ENCODE measurements around the gene CTBP1. TPM values are rescaled to one million over a fixed set of nuclear protein-coding genes. Genes with fewer than 3 reads are reported as not detected.

CTBP1 gene
- total and polyA plus RNA-seq, 2 donors (not counting 1 experiment from before 2014, with no cell fraction given) = 212 to 343 TPM

- ATAC-seq (ENCODE audit: low read depth) (no peak), DNase-seq (no peak)
- H3K9ac ChIP-seq (ENCODE audit: low read length) = no peak overlapping the region
- H4K20me1 ChIP-seq (ENCODE audit: control insufficient read depth, insufficient read depth, low read length, poor library complexity, severe bottlenecking) = no peaks in the 10 kb centered on the region
- H3K4me2 ChIP-seq (replicated peaks; ENCODE audit: low read depth, low read length, poor library complexity, severe bottlenecking) = peak overlapping the region; percentile 17
- peaks cover 44% of the 10 kb centered on the region for H3K4me1 Mint-ChIP-seq
- H3K27me3 ChIP-seq (replicated peaks in 1 of 4; ENCODE audit: control extremely low read depth in 1 of 4, control insufficient read depth in 3 of 4, insufficient read depth in 4 of 4, low read length in 3 of 4) = peaks cover 0 to 4% (median 0%) of the 10 kb centered on the region in 4 experiments
- H2AFZ ChIP-seq (ENCODE audit: insufficient read depth, low read depth, low read length, poor library complexity, severe bottlenecking) = no peak overlapping the region
- H3K4me3 ChIP-seq (ENCODE audit: control extremely low read depth in 1 of 5, extremely low read depth in 1 of 5, insufficient read depth in 1 of 5, low read depth in 2 of 5, low read length in 4 of 5) = no peak overlapping the region
- peaks cover 32 to 54% of the 10 kb centered on the region in 2 donors for H3K4me1 ChIP-seq (ENCODE audit: control insufficient read depth in 2 of 2, insufficient read depth in 2 of 2, low read length in 2 of 2)
- no peak overlapping the region for H3K27ac ChIP-seq (ENCODE audit: low read length in 2 of 2)
- peak overlapping the region; percentile 21 for H3K4me3 Mint-ChIP-seq
- H3K9me3 Mint-ChIP-seq (ENCODE audit: insufficient read depth) = no peaks in the 10 kb centered on the region
- TF ChIP-seq CTCF (IDR thresholded peaks at IDR 0.05) = no peak
- no peak for TF ChIP-seq EZH2 (IDR thresholded peaks at IDR 0.05; ENCODE audit: borderline replicate concordance, insufficient read depth, low read depth, low read length, poor library complexity, severe bottlenecking)
- intact Hi-C loops (cut with micrococcal nuclease) = no loop called here
- ChIA-PET POLR2A (no interaction called here), CTCF (interaction anchor here (0.8 to 2.0 kb wide), 7 partner anchors 12 to 74 kb away, joined by 3 to 6 read pairs (median 4); no protein-coding TSS in a partner anchor)
- no peaks in the 10 kb centered on the region for H3K79me2 ChIP-seq (ENCODE audit: control insufficient read depth, insufficient read depth, low read length)
- H3K9me3 ChIP-seq (ENCODE audit: control extremely low read depth in 1 of 3, control insufficient read depth in 2 of 3, insufficient read depth in 1 of 3, low read length in 2 of 3) = peaks cover 0 to 14% (median 3%) of the 10 kb centered on the region in 3 donors
- WGBS (ENCODE audit: insufficient coverage) = 95% methylated on average over 21 of the region's 21 CpGs
- H3K27me3 Mint-ChIP-seq = no peaks in the 10 kb centered on the region
- no peak overlapping the region for H3K27ac Mint-ChIP-seq
- H3K36me3 ChIP-seq (replicated peaks in 1 of 2; ENCODE audit: control extremely low read depth in 1 of 2, control insufficient read depth in 1 of 2, extremely low read depth in 1 of 2, insufficient read depth in 2 of 2, low read length in 1 of 2) = no peaks in the 10 kb centered on the region
Observed at GRCh38 chr4:1204286-1204827, 44.6 kb downstream of the CTBP1 start.

- Histone ChIP-seq H3K27me3 (replicated peaks in 1 of 4; ENCODE audit: control extremely low read depth in 1 of 4, control insufficient read depth in 3 of 4, insufficient read depth in 4 of 4, low read length in 3 of 4) (peaks cover 0 to 4% (median 0%) of the 10 kb centered on the region in 4 experiments), H3K4me1 (ENCODE audit: control insufficient read depth in 2 of 2, insufficient read depth in 2 of 2, low read length in 2 of 2) (peaks cover 32 to 54% of the 10 kb centered on the region in 2 donors), H3K4me3 (ENCODE audit: control extremely low read depth in 1 of 5, extremely low read depth in 1 of 5, insufficient read depth in 1 of 5, low read depth in 2 of 5, low read length in 4 of 5) (no peak overlapping the region), H3K27ac (ENCODE audit: low read length in 2 of 2) (no peak overlapping the region), H3K9me3 (ENCODE audit: control extremely low read depth in 1 of 3, control insufficient read depth in 2 of 3, insufficient read depth in 1 of 3, low read length in 2 of 3) (peaks cover 0 to 14% (median 3%) of the 10 kb centered on the region in 3 donors), H3K79me2 (ENCODE audit: control insufficient read depth, insufficient read depth, low read length) (no peaks in the 10 kb centered on the region), H2AFZ (ENCODE audit: insufficient read depth, low read depth, low read length, poor library complexity, severe bottlenecking) (no peak overlapping the region), H3K4me2 (replicated peaks; ENCODE audit: low read depth, low read length, poor library complexity, severe bottlenecking) (no peak overlapping the region), H3K36me3 (replicated peaks in 1 of 2; ENCODE audit: control extremely low read depth in 1 of 2, control insufficient read depth in 1 of 2, extremely low read depth in 1 of 2, insufficient read depth in 2 of 2, low read length in 1 of 2) (no peaks in the 10 kb centered on the region), H3K9ac (ENCODE audit: low read length) (no peak overlapping the region), H4K20me1 (ENCODE audit: control insufficient read depth, insufficient read depth, low read length, poor library complexity, severe bottlenecking) (no peaks in the 10 kb centered on the region)
- Mint-ChIP-seq H3K9me3 (ENCODE audit: insufficient read depth) (no peaks in the 10 kb centered on the region), H3K27ac (peak overlapping the region; percentile 57), H3K27me3 (no peaks in the 10 kb centered on the region), H3K4me1 (peaks cover 40% of the 10 kb centered on the region), H3K4me3 (peak overlapping the region; percentile 30)
- ChIA-PET CTCF (interaction anchor here (0.6 to 2.0 kb wide), 8 partner anchors 11 to 72 kb away, joined by 3 to 6 read pairs (median 4); no protein-coding TSS in a partner anchor), POLR2A (interaction anchor here (1.3 kb wide), 1 partner anchor 45 kb away, joined by 3 read pairs; the partner anchor contains the start of gene CTBP1)
- no peak for TF ChIP-seq EZH2 (IDR thresholded peaks at IDR 0.05; ENCODE audit: borderline replicate concordance, insufficient read depth, low read depth, low read length, poor library complexity, severe bottlenecking)
- WGBS (ENCODE audit: insufficient coverage) = 88% methylated on average over 13 of the region's 13 CpGs
- peak; percentile 14 for DNase-seq
- ATAC-seq (ENCODE audit: low read depth) = no peak
- intact Hi-C loops (cut with micrococcal nuclease) = loop anchor here (1.0 kb wide), 1 partner anchor 16 kb away; no protein-coding TSS in a partner anchor
Observed at GRCh38 chr4:1203026-1203616, 45.8 kb downstream of the CTBP1 start.
